Keratinocyte (primary cell): Measurements from ENCODE around the gene WDR93. TPM values are rescaled to one million over a fixed set of nuclear protein-coding genes. Genes with fewer than 3 reads are reported as not detected.

ENCODE experiments used
- DNase-seq: peaks from one replicate; pipeline ENCODE4 v3.0.0-alpha.2; 2011; ENCODE audit warnings: low read depth, missing footprints, low spot score
- FAIRE-seq: peaks from 2 replicates; lab custom pipeline; 2011; peaks lifted over from hg19 to GRCh38; lab: Jason Lieb, UNC
- H2AFZ ChIP-seq: 2 replicates; pipeline ENCODE4 v1.6.0; 2012; ENCODE audit warnings: low read length, control low read depth, inconsistent platforms; ENCODE audit not compliant: control insufficient read depth
- H3K27ac ChIP-seq: 2 replicates; pipeline ENCODE4 v1.5.1; 2011; ENCODE audit warnings: low read length; ENCODE audit not compliant: control insufficient read depth, insufficient read depth
- H3K27me3 ChIP-seq: 3 replicates; pipeline ENCODE4 v1.6.0; 2011; ENCODE audit warnings: low read length; ENCODE audit not compliant: control insufficient read depth, insufficient read depth; ENCODE audit errors: extremely low read depth
- H3K36me3 ChIP-seq, 2 experiments: 2 replicates in 1 of 2; 3 replicates in 1 of 2; pipeline ENCODE4 v1.5.1; 2011; ENCODE audit warnings: low read length in 2 of 2, mild to moderate bottlenecking in 1 of 2; ENCODE audit not compliant: control insufficient read depth in 2 of 2, insufficient read depth in 2 of 2; ENCODE audit errors: extremely low read depth in 1 of 2
- H3K4me1 ChIP-seq: 3 replicates; pipeline ENCODE4 v1.5.1; 2011; ENCODE audit warnings: low read length; ENCODE audit not compliant: control insufficient read depth, insufficient read depth; ENCODE audit errors: extremely low read depth
- H3K4me2 ChIP-seq: 3 replicates; pipeline ENCODE4 v1.6.0; 2011; ENCODE audit warnings: low read depth, low read length; ENCODE audit not compliant: control insufficient read depth, insufficient read depth; ENCODE audit errors: extremely low read depth
- H3K4me3 ChIP-seq, 3 experiments: fragments of 200-600 bp in 1 of 3; sonication (generic) in 1 of 3; 2 replicates in 2 of 3; 3 replicates in 1 of 3; pipeline ENCODE4 v1.5.1; 2011 to 2016; ENCODE audit warnings: low read length in 3 of 3, mild to moderate bottlenecking in 3 of 3, control low read depth in 2 of 3, inconsistent platforms in 1 of 3, low read depth in 1 of 3, mixed read lengths in 1 of 3, mixed run types in 1 of 3, moderate library complexity in 1 of 3; ENCODE audit not compliant: control insufficient read depth in 2 of 3, insufficient read depth in 2 of 3; ENCODE audit errors: extremely low read depth in 1 of 3
- H3K79me2 ChIP-seq: 2 replicates; pipeline ENCODE4 v1.6.0; 2012; ENCODE audit warnings: low read length; ENCODE audit not compliant: control insufficient read depth, insufficient read depth
- H3K9ac ChIP-seq: 3 replicates; pipeline ENCODE4 v1.6.0; 2011; ENCODE audit warnings: low read length; ENCODE audit not compliant: control insufficient read depth, insufficient read depth; ENCODE audit errors: extremely low read depth
- H3K9me1 ChIP-seq: 3 replicates; pipeline ENCODE4 v1.6.0; 2011; ENCODE audit warnings: low read length; ENCODE audit not compliant: control insufficient read depth, insufficient read depth; ENCODE audit errors: extremely low read depth
- H3K9me3 ChIP-seq: 2 replicates; pipeline ENCODE4 v1.5.1; 2012; ENCODE audit warnings: low read depth, low read length; ENCODE audit not compliant: control insufficient read depth
- H4K20me1 ChIP-seq: 3 replicates; pipeline ENCODE4 v1.6.0; 2011; ENCODE audit warnings: low read length; ENCODE audit not compliant: control insufficient read depth, insufficient read depth; ENCODE audit errors: extremely low read depth
- EZH2 ChIP-seq: IDR thresholded peaks from one replicate; pipeline ENCODE4 v1.6.1; 2012; ENCODE audit warnings: inconsistent platforms, mild to moderate bottlenecking, low read length, moderate library complexity
- dilution Hi-C: fragments of 300-500 bp; cut with MboI; formaldehyde crosslinking; loops from one replicate; pipeline ENCODE4 v1.7.0; 2020; ENCODE audit warnings: low sequenced_read_pairs; ENCODE audit not compliant: extremely low pct_ligation_motif_present
- polyA plus RNA-seq, 5 experiments: library from polyadenylated mRNA; depleted of rRNA in 3 of 5; stranded (reverse) in 3 of 5; stranded (forward) in 1 of 5; unstranded in 1 of 5; fragments of >200 nt; gene quantifications; 1 replicate in 1 of 5; 2 replicates in 3 of 5; 3 replicates in 1 of 5; pipeline versions ENCODE4 v1.2.1 to v1.2.3, GENCODE V29; 2011 to 2012; ENCODE audit warnings: missing spikeins in 2 of 5, low read depth in 1 of 5, low replicate concordance in 1 of 5
- TF ChIP-seq, protein P1 (sequence below), 3 experiments: IDR thresholded peaks in 1 of 3; conservative IDR thresholded peaks in 1 of 3; optimal IDR thresholded peaks in 1 of 3; 2 replicates in 2 of 3; 3 replicates in 1 of 3; pipeline versions ENCODE3 to v1.5.1; 2011; ENCODE audit warnings: low read length in 3 of 3, mild to moderate bottlenecking in 3 of 3, moderate library complexity in 2 of 3, control low read depth in 1 of 3, inconsistent platforms in 1 of 3; ENCODE audit not compliant: insufficient read depth in 2 of 3; ENCODE audit errors: extremely low read depth in 1 of 3

Gene WDR93
- polyA plus RNA-seq, 1 donor (not counting 4 experiments of a cell fraction or from before 2014, with no cell fraction given) = 0.05 TPM

GRCh38 chr15:89759835-89760234 is 69.2 kb downstream of the WDR93 start:
- Histone ChIP-seq H3K27me3 (no peaks in the 10 kb centered on the region), H3K36me3 (no peaks in the 10 kb centered on the region), H3K9ac (no peak overlapping the region), H3K27ac (no peak overlapping the region), H4K20me1 (no peaks in the 10 kb centered on the region), H3K9me1 (no peaks in the 10 kb centered on the region), H3K9me3 (no peaks in the 10 kb centered on the region), H3K4me3 (no peak overlapping the region), H2AFZ (no peak overlapping the region), H3K4me1 (peaks cover 15% of the 10 kb centered on the region), H3K79me2 (no peaks in the 10 kb centered on the region), H3K4me2 (no peak overlapping the region)
- DNase-seq (no peak), FAIRE-seq (no peak)
- no peak for TF ChIP-seq EZH2
- TF ChIP-seq, protein P1, sequence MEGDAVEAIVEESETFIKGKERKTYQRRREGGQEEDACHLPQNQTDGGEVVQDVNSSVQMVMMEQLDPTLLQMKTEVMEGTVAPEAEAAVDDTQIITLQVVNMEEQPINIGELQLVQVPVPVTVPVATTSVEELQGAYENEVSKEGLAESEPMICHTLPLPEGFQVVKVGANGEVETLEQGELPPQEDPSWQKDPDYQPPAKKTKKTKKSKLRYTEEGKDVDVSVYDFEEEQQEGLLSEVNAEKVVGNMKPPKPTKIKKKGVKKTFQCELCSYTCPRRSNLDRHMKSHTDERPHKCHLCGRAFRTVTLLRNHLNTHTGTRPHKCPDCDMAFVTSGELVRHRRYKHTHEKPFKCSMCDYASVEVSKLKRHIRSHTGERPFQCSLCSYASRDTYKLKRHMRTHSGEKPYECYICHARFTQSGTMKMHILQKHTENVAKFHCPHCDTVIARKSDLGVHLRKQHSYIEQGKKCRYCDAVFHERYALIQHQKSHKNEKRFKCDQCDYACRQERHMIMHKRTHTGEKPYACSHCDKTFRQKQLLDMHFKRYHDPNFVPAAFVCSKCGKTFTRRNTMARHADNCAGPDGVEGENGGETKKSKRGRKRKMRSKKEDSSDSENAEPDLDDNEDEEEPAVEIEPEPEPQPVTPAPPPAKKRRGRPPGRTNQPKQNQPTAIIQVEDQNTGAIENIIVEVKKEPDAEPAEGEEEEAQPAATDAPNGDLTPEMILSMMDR (optimal IDR thresholded peaks at IDR 0.05 in 1 of 3, IDR thresholded peaks at IDR 0.05 in 1 of 3, conservative IDR thresholded peaks at IDR 0.05 in 1 of 3; ENCODE audit: extremely low read depth in 1 of 3, insufficient read depth in 2 of 3, low read length in 3 of 3) = no peak
- dilution Hi-C loops = loop anchor here (25.0 kb wide), 1 partner anchor 102 kb away; no protein-coding TSS in a partner anchor

GRCh38 chr15:89760303-89761008 is 69.8 kb downstream of the WDR93 start:
- no peak overlapping the region for H3K4me2 ChIP-seq
- no peaks in the 10 kb centered on the region for H3K27me3 ChIP-seq
- no peaks in the 10 kb centered on the region for H4K20me1 ChIP-seq
- dilution Hi-C loops = loop anchor here (25.0 kb wide), 1 partner anchor 102 kb away; no protein-coding TSS in a partner anchor
- DNase-seq (no peak), FAIRE-seq (peak; percentile 72)
- H2AFZ ChIP-seq = no peak overlapping the region
- TF ChIP-seq EZH2 = no peak
- TF ChIP-seq, protein P1 (optimal IDR thresholded peaks at IDR 0.05 in 1 of 3, IDR thresholded peaks at IDR 0.05 in 1 of 3, conservative IDR thresholded peaks at IDR 0.05 in 1 of 3; ENCODE audit: extremely low read depth in 1 of 3, insufficient read depth in 2 of 3, low read length in 3 of 3) = peak; percentile 95 to 99 (median 98)
- no peaks in the 10 kb centered on the region for H3K9me3 ChIP-seq
- no peaks in the 10 kb centered on the region for H3K79me2 ChIP-seq
- H3K27ac ChIP-seq = no peak overlapping the region
- H3K36me3 ChIP-seq = no peaks in the 10 kb centered on the region
- peaks cover 15% of the 10 kb centered on the region for H3K4me1 ChIP-seq
- no peaks in the 10 kb centered on the region for H3K9me1 ChIP-seq
- no peak overlapping the region for H3K4me3 ChIP-seq
- no peak overlapping the region for H3K9ac ChIP-seq
